HT-29 (cell line): Measurements from ENCODE around the gene GAMT. TPM values are rescaled to one million over a fixed set of nuclear protein-coding genes. Genes with fewer than 3 reads are reported as not detected.

ENCODE experiments used
- total RNA-seq: library from RNA; depleted of rRNA; stranded (reverse); fragments of >200 nt; shearing (Covaris generic); gene quantifications from 2 replicates; pipeline ENCODE4 v1.2.3, GENCODE V29; 2014; rRNA removed

Gene GAMT
- total RNA-seq, 1 experiment from 2014 or later = 0.97 TPM

Other genes starting within 250 kb of the GAMT start
- gene SBNO2, start 227.3 kb downstream of the GAMT start, total RNA-seq = 49.6 and 50.5 TPM in 2 replicates
- gene STK11, start 195.8 kb downstream of the GAMT start, total RNA-seq = 101 and 114 TPM in 2 replicates
- gene CBARP, start 163.5 kb downstream of the GAMT start, total RNA-seq = 2.4 and 3.9 TPM in 2 replicates
- 142 and 159 TPM in 2 replicates for gene ATP5F1D, start 159.8 kb downstream of the GAMT start, total RNA-seq
- gene MIDN, start 153.0 kb downstream of the GAMT start, total RNA-seq = 32.5 and 38.6 TPM in 2 replicates
- 72.3 and 72.7 TPM in 2 replicates for gene CIRBP, start 132.2 kb downstream of the GAMT start, total RNA-seq
- 156 and 183 TPM in 2 replicates for gene FAM174C, start 126.0 kb downstream of the GAMT start, total RNA-seq
- gene EFNA2, start 115.7 kb downstream of the GAMT start, total RNA-seq = 43.6 and 48.5 TPM in 2 replicates
- gene NDUFS7, start 17.6 kb downstream of the GAMT start, total RNA-seq = 133 and 170 TPM in 2 replicates
- 223 and 234 TPM in 2 replicates for gene DAZAP1, start 6.0 kb upstream of the GAMT start, total RNA-seq
- 2,135 and 2,483 TPM in 2 replicates for gene RPS15, start 36.9 kb upstream of the GAMT start, total RNA-seq
- 0.16 and 0.43 TPM in 2 replicates for gene APC2, start 48.6 kb upstream of the GAMT start, total RNA-seq
- 56.0 and 72.9 TPM in 2 replicates for gene C19orf25, start 77.7 kb upstream of the GAMT start, total RNA-seq
- gene PCSK4, start 88.8 kb upstream of the GAMT start, total RNA-seq = 0.99 and 2.1 TPM in 2 replicates
- gene REEP6, start 89.6 kb upstream of the GAMT start, total RNA-seq = 23.1 and 26.6 TPM in 2 replicates
- 1.3 and 3.9 TPM in 2 replicates for gene ADAMTSL5, start 111.5 kb upstream of the GAMT start, total RNA-seq
- gene PLK5, start 122.5 kb upstream of the GAMT start, total RNA-seq = not detected in 2 replicates
- gene MEX3D, start 166.8 kb upstream of the GAMT start, total RNA-seq = 75.4 and 90.6 TPM in 2 replicates
- gene MBD3, start 191.3 kb upstream of the GAMT start, total RNA-seq = 202 and 231 TPM in 2 replicates
- 121 and 155 TPM in 2 replicates for gene UQCR11, start 203.9 kb upstream of the GAMT start, total RNA-seq